ENCODE measurements around the gene LRCH3. TPM values are rescaled to one million over a fixed set of nuclear protein-coding genes. Genes with fewer than 3 reads are reported as not detected.

Gene LRCH3
- 54.7 and 56.4 TPM in 2 replicates for total RNA-seq (2021)
- long read RNA-seq, full-length matches to known transcripts: 33 of 125 reads
- long read RNA-seq, partial matches to known transcripts: 23 of 125 reads
- long read RNA-seq, other reads (novel, unspliced or antisense): 69 of 125 reads

GRCh38 chr3:197791113-197791891 is at the start of gene LRCH3:
TSS of gene LRCH3 (plus strand) at chr3:197791254. CDS start at chr3:197791279, 25 bp downstream.
- H3K9me3 ChIP-seq (ENCODE audit: control insufficient read depth, low read depth, low read length): no peaks in the 10 kb centered on the region
- no peak within 1 kb of the TSS for H2BK12ac ChIP-seq (ENCODE audit: insufficient read length, low read depth, low read length)
- Mint-ChIP-seq H3K4me3 (peak within 1 kb of the TSS; percentile 91 to 94), H3K9me3 (peaks cover 0 to 2% of the 10 kb centered on the region in 2 experiments; a peak in 2 of 5 replicates), H3K27ac (peak within 1 kb of the TSS; percentile 96 to 98 (median 98)), H3K36me3 (ENCODE audit: insufficient read depth in 1 of 3, low read depth in 3 of 3) (no peaks in the 10 kb centered on the region), H3K4me1 (peaks cover 10 to 17% of the 10 kb centered on the region in 2 experiments; a peak in 3 of 4 replicates), H3K27me3 (ENCODE audit: low read depth) (no peaks in the 10 kb centered on the region; the same call in 1 of the 2 replicates)
- no peak within 1 kb of the TSS for H2BK5ac ChIP-seq (ENCODE audit: insufficient read length, low read length)
- H3K23me2 ChIP-seq (ENCODE audit: insufficient read length, low read depth, low read length, poor library complexity, severe bottlenecking): peaks cover 8% of the 10 kb centered on the region
- H3T11ph ChIP-seq (ENCODE audit: low read length): no peak within 1 kb of the TSS
- no peak within 1 kb of the TSS for H3K56ac ChIP-seq (ENCODE audit: insufficient read length, low read depth, low read length)
- H3K14ac ChIP-seq (ENCODE audit: insufficient read depth, low read length): peak within 1 kb of the TSS; percentile 83
- H3K27me3 ChIP-seq (ENCODE audit: insufficient read depth, low read length): no peaks in the 10 kb centered on the region
- WGBS (ENCODE audit: extremely low coverage, insufficient read length, low lambda C conversion rate): no CpG with 5 or more reads among the region's 83 CpGs
- H4K20me1 ChIP-seq (ENCODE audit: control insufficient read depth, insufficient read depth, insufficient read length): no peaks in the 10 kb centered on the region
- no peak within 1 kb of the TSS for H3K4ac ChIP-seq (ENCODE audit: low read depth, low read length)
- no peaks in the 10 kb centered on the region for H3K4me1 ChIP-seq (ENCODE audit: insufficient read depth, low read length)
- no peak within 1 kb of the TSS for H2BK15ac ChIP-seq (ENCODE audit: low read depth, low read length)
- no peak within 1 kb of the TSS for H4K5ac ChIP-seq (ENCODE audit: insufficient read length, low read depth, low read length)
- no peak within 1 kb of the TSS for H2BK120ac ChIP-seq (ENCODE audit: low read depth, low read length, poor library complexity, severe bottlenecking)
- TF ChIP-seq CTCF (conservative IDR thresholded peaks at IDR 0.05): no peak
- no peak within 1 kb of the TSS for H4K8ac ChIP-seq (replicated peaks; ENCODE audit: insufficient read length, low read depth, low read length)
- H3K9ac ChIP-seq (ENCODE audit: extremely low read depth, insufficient read length, low read length): peak within 1 kb of the TSS; percentile 96
- H3K4me2 ChIP-seq (ENCODE audit: insufficient read depth, insufficient read length, low read length): peak within 1 kb of the TSS; percentile 99
- no peak within 1 kb of the TSS for H3K27ac ChIP-seq (ENCODE audit: insufficient read length, low read depth, low read length)
- peaks cover 10% of the 10 kb centered on the region for H3K79me1 ChIP-seq (ENCODE audit: insufficient read depth, low read depth, low read length, poor library complexity, severe bottlenecking)
- no peak within 1 kb of the TSS for H2AK5ac ChIP-seq (ENCODE audit: insufficient read length, low read length)
- peak within 1 kb of the TSS; percentile 98 for H3K18ac ChIP-seq (ENCODE audit: insufficient read length, low read depth, low read length)
- H2BK20ac ChIP-seq (ENCODE audit: low read depth, low read length, poor library complexity, severe bottlenecking): no peak within 1 kb of the TSS
- no peak within 1 kb of the TSS for H3K23ac ChIP-seq (ENCODE audit: insufficient read length, low read depth, low read length)
- H2AFZ ChIP-seq (ENCODE audit: low read length): peak within 1 kb of the TSS; percentile 9
- peaks cover 24% of the 10 kb centered on the region; the same call in 1 of the 2 replicates for H3K79me2 ChIP-seq (ENCODE audit: insufficient read depth, low read length)
- no peak within 1 kb of the TSS for H4K91ac ChIP-seq (ENCODE audit: insufficient read length, low read depth, low read length)
- peak; percentile 93 for DNase-seq
